ENCODE results near the gene PPM1M. TPM values are rescaled to one million over a fixed set of nuclear protein-coding genes. Genes with fewer than 3 reads are reported as not detected.

Gene PPM1M
- total and polyA plus RNA-seq, 2 donors (not counting 1 experiment from before 2014, with no cell fraction given): 19.7 to 37.8 TPM

DNA sequence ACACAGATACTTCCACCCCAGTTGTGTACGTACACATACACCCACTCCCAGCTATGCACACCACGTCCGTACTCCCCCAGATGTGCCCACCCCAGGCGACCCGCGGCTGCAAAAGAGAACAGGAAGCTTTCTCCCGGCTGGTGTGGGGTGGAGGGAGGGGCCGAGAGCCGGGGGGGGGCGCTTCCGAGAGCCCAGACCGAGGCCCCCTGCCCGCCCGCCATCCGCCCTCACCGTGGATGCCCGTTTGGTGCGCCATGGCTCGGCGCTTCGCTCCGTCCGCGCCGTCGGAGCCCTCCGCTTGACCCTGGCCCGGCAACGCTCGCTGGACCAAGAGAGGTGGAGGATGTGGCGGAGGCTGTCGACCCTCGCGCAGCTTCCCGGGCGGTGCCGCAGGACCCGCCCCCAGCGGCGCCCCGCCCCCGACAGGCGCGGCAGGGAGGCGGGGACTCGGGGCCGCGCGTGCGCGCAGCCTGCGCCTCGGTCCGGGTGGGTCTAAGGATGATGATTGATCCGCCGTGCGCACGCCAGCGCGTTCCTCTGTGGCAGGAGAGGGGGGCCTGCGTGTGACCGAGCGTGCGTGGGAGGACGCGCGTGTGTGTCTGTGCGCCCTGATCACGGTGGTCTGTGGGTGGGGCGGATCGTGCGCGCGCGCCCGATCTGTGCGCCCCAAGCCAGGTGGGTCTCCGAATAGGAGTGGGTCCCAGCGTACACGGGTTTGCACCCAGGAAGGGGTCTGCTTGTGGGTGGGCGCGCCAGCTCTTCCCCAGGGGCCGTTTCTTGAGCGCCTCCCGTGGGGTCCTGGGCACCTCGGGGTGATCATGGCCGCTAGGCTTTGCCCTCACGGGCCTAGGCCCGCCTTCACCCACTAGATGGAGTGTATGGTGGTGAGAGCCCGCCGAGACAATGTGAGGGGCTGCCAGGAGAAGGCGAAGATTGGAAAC lies 6.5 kb upstream of the PPM1M start, which contains the start of gene TWF2:
TWF2 (minus strand) TSS at position 398 of the 941 bp plus-strand sequence; CDS start at position 256, 142 bp downstream.
- H4K20me1 ChIP-seq (ENCODE audit: control insufficient read depth, extremely low read depth, insufficient read depth, low read length): no peaks in the 10 kb centered on the region
- no peaks in the 10 kb centered on the region for H3K27me3 ChIP-seq (ENCODE audit: control insufficient read depth, insufficient read depth, low read length)
- H3K4me1 ChIP-seq (ENCODE audit: control insufficient read depth, extremely low read depth, insufficient read depth, low read length): peaks cover 27% of the 10 kb centered on the region
- H3K79me2 ChIP-seq (ENCODE audit: control insufficient read depth, insufficient read depth, low read length): peaks cover 23% of the 10 kb centered on the region
- TF ChIP-seq EZH2 (IDR thresholded peaks at IDR 0.05; ENCODE audit: low read length, missing control alignments): no peak
- TF ChIP-seq, protein P1, sequence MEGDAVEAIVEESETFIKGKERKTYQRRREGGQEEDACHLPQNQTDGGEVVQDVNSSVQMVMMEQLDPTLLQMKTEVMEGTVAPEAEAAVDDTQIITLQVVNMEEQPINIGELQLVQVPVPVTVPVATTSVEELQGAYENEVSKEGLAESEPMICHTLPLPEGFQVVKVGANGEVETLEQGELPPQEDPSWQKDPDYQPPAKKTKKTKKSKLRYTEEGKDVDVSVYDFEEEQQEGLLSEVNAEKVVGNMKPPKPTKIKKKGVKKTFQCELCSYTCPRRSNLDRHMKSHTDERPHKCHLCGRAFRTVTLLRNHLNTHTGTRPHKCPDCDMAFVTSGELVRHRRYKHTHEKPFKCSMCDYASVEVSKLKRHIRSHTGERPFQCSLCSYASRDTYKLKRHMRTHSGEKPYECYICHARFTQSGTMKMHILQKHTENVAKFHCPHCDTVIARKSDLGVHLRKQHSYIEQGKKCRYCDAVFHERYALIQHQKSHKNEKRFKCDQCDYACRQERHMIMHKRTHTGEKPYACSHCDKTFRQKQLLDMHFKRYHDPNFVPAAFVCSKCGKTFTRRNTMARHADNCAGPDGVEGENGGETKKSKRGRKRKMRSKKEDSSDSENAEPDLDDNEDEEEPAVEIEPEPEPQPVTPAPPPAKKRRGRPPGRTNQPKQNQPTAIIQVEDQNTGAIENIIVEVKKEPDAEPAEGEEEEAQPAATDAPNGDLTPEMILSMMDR (conservative IDR thresholded peaks at IDR 0.05 in 1 of 2, IDR thresholded peaks at IDR 0.05 in 1 of 2; ENCODE audit: low read depth in 1 of 2, low read length in 2 of 2): peak; percentile 34 to 40
- H3K9me3 ChIP-seq (ENCODE audit: control insufficient read depth, insufficient read depth, low read depth, low read length): no peaks in the 10 kb centered on the region
- peaks cover 2% of the 10 kb centered on the region for H3K36me3 ChIP-seq (ENCODE audit: control insufficient read depth, insufficient read depth, low read length)
- DNase-seq (ENCODE audit: low read depth in 2 of 2): peak; percentile 73 to 74
- H3K27ac ChIP-seq (ENCODE audit: insufficient read depth, low read length): peak within 1 kb of the TSS; percentile 83
- H3K4me2 ChIP-seq (ENCODE audit: extremely low read depth, insufficient read depth, low read length): peak within 1 kb of the TSS; percentile 84
- H2AFZ ChIP-seq (ENCODE audit: low read length): peak within 1 kb of the TSS; percentile 80
- H3K4me3 ChIP-seq (replicated peaks in 1 of 4; ENCODE audit: control extremely low read depth in 1 of 4, insufficient read depth in 1 of 4, low read depth in 3 of 4, low read length in 4 of 4): peak within 1 kb of the TSS; percentile 81 to 98 (median 86)
- H3K9ac ChIP-seq (ENCODE audit: insufficient read depth, low read length): peak within 1 kb of the TSS; percentile 83

- no peaks in the 10 kb centered on the region for H3K36me3 ChIP-seq (ENCODE audit: control insufficient read depth, insufficient read depth, low read length)
- DNase-seq (ENCODE audit: low read depth in 2 of 2): peak; percentile 94 to 98
- peaks cover 23% of the 10 kb centered on the region for H3K79me2 ChIP-seq (ENCODE audit: control insufficient read depth, insufficient read depth, low read length)
- H4K20me1 ChIP-seq (ENCODE audit: control insufficient read depth, extremely low read depth, insufficient read depth, low read length): no peaks in the 10 kb centered on the region
- H3K4me1 ChIP-seq (ENCODE audit: control insufficient read depth, extremely low read depth, insufficient read depth, low read length): peaks cover 27% of the 10 kb centered on the region
- H3K9ac ChIP-seq (ENCODE audit: insufficient read depth, low read length): peak overlapping the region; percentile 41
- TF ChIP-seq EZH2 (IDR thresholded peaks at IDR 0.05; ENCODE audit: low read length, missing control alignments): no peak
- TF ChIP-seq, protein P1 (conservative IDR thresholded peaks at IDR 0.05 in 1 of 2, IDR thresholded peaks at IDR 0.05 in 1 of 2; ENCODE audit: low read depth in 1 of 2, low read length in 2 of 2): peak in 1 of 2 donors; percentile 15
- H2AFZ ChIP-seq (ENCODE audit: low read length): no peak overlapping the region
- peak overlapping the region in 2 of 4 experiments; percentile 78 to 90 for H3K4me3 ChIP-seq (replicated peaks in 1 of 4; ENCODE audit: control extremely low read depth in 1 of 4, insufficient read depth in 1 of 4, low read depth in 3 of 4, low read length in 4 of 4)
- peak overlapping the region; percentile 51 for H3K4me2 ChIP-seq (ENCODE audit: extremely low read depth, insufficient read depth, low read length)
- H3K27me3 ChIP-seq (ENCODE audit: control insufficient read depth, insufficient read depth, low read length): no peaks in the 10 kb centered on the region
- no peaks in the 10 kb centered on the region for H3K9me3 ChIP-seq (ENCODE audit: control insufficient read depth, insufficient read depth, low read depth, low read length)
- peak overlapping the region; percentile 83 for H3K27ac ChIP-seq (ENCODE audit: insufficient read depth, low read length)
Observed at GRCh38 chr3:52240059-52240885, 5.3 kb upstream of the PPM1M start.
